Omental fat pad (tissue), 4 donors: ENCODE results near the gene HMGCS1. TPM values are rescaled to one million over a fixed set of nuclear protein-coding genes. Genes with fewer than 3 reads are reported as not detected.

ENCODE experiments used
- ATAC-seq: fragments of 150-250 bp; one replicate; pipeline ENCODE4 v1.9.1; 2016; ENCODE audit warnings: mild to moderate bottlenecking, moderate library complexity; ENCODE audit not compliant: low FRiP score
- DNase-seq: peaks from one replicate; pipeline ENCODE4 v3.0.0-alpha.2; 2019; ENCODE audit warnings: low spot score
- CTCF ChIP-seq, 3 donors: fragments of 450-650 bp; IDR thresholded peaks; one replicate each; pipeline ENCODE4 v1.5.1; 2016 to 2017; ENCODE audit warnings: antibody characterized with exemption in 3 of 3, mild to moderate bottlenecking in 3 of 3, moderate library complexity in 2 of 3
- total RNA-seq, 4 donors: library from RNA; depleted of rRNA; stranded (reverse); fragments of >200 nt; gene quantifications; one replicate each; pipeline ENCODE4 v1.1.0, GENCODE V29; 2016

HMGCS1 gene
- total RNA-seq, 4 donors from 2014 or later = 9.8 to 34.5 (median 18.4) TPM

GRCh38 chr5:43243270-43243669 is 69.9 kb downstream of the HMGCS1 start:
- no peak for TF ChIP-seq CTCF (IDR thresholded peaks at IDR 0.05)
- DNase-seq (no peak), ATAC-seq (no peak)

GRCh38 chr5:43242196-43242595 is 71.0 kb downstream of the HMGCS1 start:
- ATAC-seq (no peak), DNase-seq (no peak)
- no peak for TF ChIP-seq CTCF (IDR thresholded peaks at IDR 0.05)

Other genes starting within 250 kb of the HMGCS1 start
- 10 to 100 TPM; 31.9 to 41.8 (median 35.3) TPM for gene ZNF131, start 192.5 kb downstream of the HMGCS1 start, total RNA-seq
- under 1 TPM in 3 of 4 donors, not detected in 1; 0.12 to 0.79 (median 0.19) TPM for gene NIM1K, start 121.2 kb downstream of the HMGCS1 start, total RNA-seq
- gene CCL28, start 99.0 kb upstream of the HMGCS1 start, total RNA-seq = 1 to 10 TPM; 1.1 to 2.1 (median 1.4) TPM
- gene TMEM267, start 170.5 kb upstream of the HMGCS1 start, total RNA-seq = 10 to 100 TPM in 2 of 4 donors, 1 to 10 TPM in 2; 9.0 to 11.0 (median 9.9) TPM
- gene C5orf34, start 201.7 kb upstream of the HMGCS1 start, total RNA-seq = 1 to 10 TPM in 3 of 4 donors, under 1 TPM in 1; 0.56 to 2.3 (median 1.7) TPM
- 10 to 100 TPM; 75.2 to 99.5 (median 79.3) TPM for gene PAIP1, start 243.7 kb upstream of the HMGCS1 start, total RNA-seq